IPS-20b (cell line): ENCODE data around the gene THRB.

Experiments
- H3K27ac ChIP-seq: one replicate; pipeline ENCODE4 v1.5.1; 2013; ENCODE audit warnings: low read length
- H3K27me3 ChIP-seq: 2 replicates; pipeline ENCODE4 v1.6.1; 2013; ENCODE audit warnings: mild to moderate bottlenecking, low read length, inconsistent platforms; ENCODE audit not compliant: insufficient read depth
- H3K36me3 ChIP-seq: 2 replicates; pipeline ENCODE4 v1.6.1; 2013; ENCODE audit warnings: low read depth, mild to moderate bottlenecking, inconsistent platforms, low read length, moderate library complexity; ENCODE audit not compliant: insufficient read depth
- H3K4me1 ChIP-seq: 2 replicates; pipeline ENCODE4 v1.6.1; 2013; ENCODE audit warnings: mild to moderate bottlenecking, control low read depth, inconsistent platforms, low read length, moderate library complexity; ENCODE audit not compliant: insufficient read depth
- H3K4me3 ChIP-seq: 2 replicates; pipeline ENCODE4 v1.5.1; 2013; ENCODE audit warnings: mild to moderate bottlenecking, low read length, inconsistent platforms
- H3K9ac ChIP-seq: 2 replicates; pipeline ENCODE4 v1.6.1; 2013; ENCODE audit warnings: low read depth, mild to moderate bottlenecking, inconsistent platforms, low read length, moderate library complexity
- H3K9me3 ChIP-seq: 2 replicates; pipeline ENCODE4 v1.6.1; 2013; ENCODE audit warnings: mild to moderate bottlenecking, low read depth, low read length, inconsistent platforms; ENCODE audit not compliant: insufficient read depth

Gene THRB

GRCh38 chr3:24510030-24510648 lies 15.5 kb upstream of the THRB start:
- Histone ChIP-seq H3K4me3 (no peak overlapping the region), H3K27ac (no peak overlapping the region), H3K36me3 (no peaks in the 10 kb centered on the region), H3K27me3 (no peaks in the 10 kb centered on the region), H3K9me3 (no peaks in the 10 kb centered on the region), H3K9ac (no peak overlapping the region), H3K4me1 (no peaks in the 10 kb centered on the region)

DNA sequence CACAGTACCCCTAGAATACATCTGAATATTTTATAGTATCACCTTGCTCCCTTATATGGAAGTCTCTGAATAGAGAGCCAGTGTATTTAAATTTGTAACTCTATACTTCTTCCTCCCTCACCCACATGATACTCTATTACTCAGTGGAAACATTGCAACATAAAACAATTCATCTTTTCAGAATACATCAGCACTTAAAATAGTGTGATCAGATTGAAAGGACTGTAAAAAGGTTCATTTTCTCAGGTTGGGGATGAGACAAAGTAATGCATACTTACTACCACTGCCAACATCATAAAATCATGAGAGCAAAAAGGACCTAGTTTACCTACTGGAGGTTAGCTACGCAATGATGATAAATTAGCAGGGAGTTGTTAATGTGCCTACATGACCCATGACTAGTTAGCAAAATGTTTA lies 13.8 kb upstream of the THRB start:
- H3K9ac ChIP-seq: no peak overlapping the region
- H3K27ac ChIP-seq: no peak overlapping the region
- no peak overlapping the region for H3K4me3 ChIP-seq
- no peaks in the 10 kb centered on the region for H3K27me3 ChIP-seq
- no peaks in the 10 kb centered on the region for H3K4me1 ChIP-seq
- H3K36me3 ChIP-seq: no peaks in the 10 kb centered on the region
- H3K9me3 ChIP-seq: no peaks in the 10 kb centered on the region

DNA sequence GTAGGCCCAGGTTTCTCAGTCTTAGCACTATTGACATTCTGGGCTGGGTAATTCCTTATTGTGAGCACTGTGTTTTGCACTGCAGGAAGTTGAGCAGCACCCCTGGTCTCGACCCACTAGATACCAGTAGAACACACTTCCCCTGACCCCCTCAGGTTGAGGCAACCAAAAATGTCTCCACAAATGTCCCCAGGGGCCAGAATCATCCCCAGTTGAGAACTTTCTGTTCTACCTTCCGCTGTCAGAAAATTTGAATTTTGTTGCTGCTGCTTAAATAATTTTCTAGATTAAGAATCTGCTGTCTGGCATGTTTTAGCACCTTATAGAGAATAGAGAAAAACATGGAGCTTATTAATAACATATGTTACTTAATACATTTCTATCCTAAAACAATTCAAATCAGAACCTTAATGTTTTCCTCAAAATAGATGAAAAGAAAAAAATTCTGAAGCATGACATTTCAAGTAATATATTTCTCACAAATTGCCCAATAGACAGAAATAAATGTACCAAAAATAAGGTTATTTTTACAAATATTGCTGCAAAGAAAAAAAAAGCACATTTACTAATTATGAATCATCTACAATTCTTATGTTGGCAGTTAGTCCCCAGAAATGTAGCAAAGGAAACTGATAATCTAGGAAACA lies 13.2 kb upstream of the THRB start:
- H3K36me3 ChIP-seq: no peaks in the 10 kb centered on the region
- H3K27ac ChIP-seq: no peak overlapping the region
- H3K9me3 ChIP-seq: no peaks in the 10 kb centered on the region

DNA sequence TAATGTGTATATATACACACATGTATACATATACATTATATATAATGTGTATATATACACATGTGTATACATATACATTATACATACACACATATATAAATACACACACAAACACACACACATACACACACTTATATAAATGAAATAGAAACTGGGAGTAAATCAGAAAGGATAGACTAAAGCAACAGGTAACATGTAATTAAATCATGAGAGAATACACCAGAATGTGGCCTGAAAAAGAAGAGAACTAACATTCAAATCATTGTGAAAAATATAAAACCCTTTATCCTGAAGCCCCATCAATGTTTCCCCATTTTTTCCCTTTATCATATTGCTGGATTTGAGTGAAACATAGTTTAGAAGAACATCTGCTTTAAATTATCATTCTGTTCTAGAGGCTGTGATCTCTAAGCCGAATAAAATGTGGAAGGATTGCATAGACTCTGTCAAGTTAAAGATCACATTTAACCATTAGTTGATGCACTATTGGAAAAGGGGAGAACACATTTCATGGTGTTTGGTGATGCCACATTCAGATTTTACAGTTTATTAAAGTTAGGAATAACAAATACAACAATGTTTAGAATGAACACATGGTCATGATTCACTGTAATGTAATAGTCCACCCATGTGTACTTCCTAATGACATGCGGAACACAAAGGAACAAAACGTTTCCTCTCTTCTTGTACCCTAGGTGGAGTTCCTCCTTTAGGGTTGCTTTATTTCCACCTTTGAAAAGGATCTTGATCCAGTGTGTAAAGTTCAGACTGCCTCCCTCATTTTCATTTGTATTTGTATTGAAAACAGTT lies 12.5 kb upstream of the THRB start:
- Histone ChIP-seq H3K27ac (no peak overlapping the region), H3K36me3 (no peaks in the 10 kb centered on the region), H3K4me3 (no peak overlapping the region), H3K9me3 (no peaks in the 10 kb centered on the region), H3K9ac (no peak overlapping the region), H3K4me1 (no peaks in the 10 kb centered on the region), H3K27me3 (no peaks in the 10 kb centered on the region)

More for the DNA sequence above, 13.2 kb upstream of the THRB start:
- H3K4me1 ChIP-seq: no peaks in the 10 kb centered on the region
- H3K9ac ChIP-seq: no peak overlapping the region
- no peaks in the 10 kb centered on the region for H3K27me3 ChIP-seq
- H3K4me3 ChIP-seq: no peak overlapping the region

- no peaks in the 10 kb centered on the region for H3K9me3 ChIP-seq
- no peaks in the 10 kb centered on the region for H3K27me3 ChIP-seq
- no peaks in the 10 kb centered on the region for H3K36me3 ChIP-seq
- no peaks in the 10 kb centered on the region for H3K4me1 ChIP-seq
- H3K4me3 ChIP-seq: no peak overlapping the region
- H3K9ac ChIP-seq: no peak overlapping the region
- H3K27ac ChIP-seq: no peak overlapping the region
Observed at GRCh38 chr3:24505691-24506550, 11.3 kb upstream of the THRB start.

DNA sequence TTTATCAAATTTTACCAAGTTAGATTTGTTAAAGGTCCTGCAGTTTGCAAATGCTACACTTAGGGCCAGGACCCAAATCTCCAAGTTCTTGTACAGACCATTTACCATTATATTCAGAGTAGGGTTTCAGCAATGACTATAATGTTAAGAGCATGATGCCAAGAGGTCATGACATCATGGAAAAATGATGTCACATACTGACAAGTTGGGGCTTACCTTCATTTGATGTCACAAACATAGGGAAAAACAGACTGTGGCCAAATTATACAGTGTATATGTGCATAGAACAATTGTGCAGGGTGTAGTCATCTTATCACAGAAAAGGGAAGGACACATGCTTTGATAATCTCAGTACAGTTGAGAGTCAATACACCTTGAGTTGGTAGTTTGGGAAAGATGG lies 10.1 kb upstream of the THRB start:
- H3K9ac ChIP-seq: no peak overlapping the region
- no peak overlapping the region for H3K4me3 ChIP-seq
- no peaks in the 10 kb centered on the region for H3K36me3 ChIP-seq
- H3K9me3 ChIP-seq: no peaks in the 10 kb centered on the region
- no peak overlapping the region for H3K27ac ChIP-seq
- H3K27me3 ChIP-seq: no peaks in the 10 kb centered on the region
- no peaks in the 10 kb centered on the region for H3K4me1 ChIP-seq

DNA sequence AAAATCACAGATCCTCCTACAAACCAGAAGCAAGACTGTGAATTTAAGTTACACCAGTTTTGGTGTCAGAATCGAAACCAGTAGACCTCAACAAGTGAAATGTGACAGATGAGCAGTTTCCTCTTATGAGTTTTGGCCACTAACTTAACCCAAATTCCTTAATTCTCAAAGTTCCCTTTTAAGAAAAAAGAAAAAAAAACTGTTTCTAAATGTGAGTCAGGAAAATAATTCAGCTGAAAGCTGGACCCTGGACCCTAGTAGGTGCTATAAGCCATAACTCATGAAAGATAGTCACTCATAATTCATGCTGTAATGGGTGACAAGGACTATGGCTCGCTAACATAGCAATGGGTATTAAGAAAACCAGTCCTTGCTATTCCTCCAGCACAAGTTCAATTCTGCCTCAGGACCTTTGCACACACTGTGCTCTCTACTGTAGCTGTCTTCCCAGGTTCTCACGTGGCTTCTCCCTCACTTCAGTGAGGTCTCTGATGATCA lies 9.0 kb upstream of the THRB start:
- Histone ChIP-seq H3K27me3 (no peaks in the 10 kb centered on the region), H3K4me3 (no peak overlapping the region), H3K9me3 (no peaks in the 10 kb centered on the region), H3K36me3 (no peaks in the 10 kb centered on the region), H3K27ac (no peak overlapping the region), H3K9ac (no peak overlapping the region), H3K4me1 (peaks cover 8% of the 10 kb centered on the region)

DNA sequence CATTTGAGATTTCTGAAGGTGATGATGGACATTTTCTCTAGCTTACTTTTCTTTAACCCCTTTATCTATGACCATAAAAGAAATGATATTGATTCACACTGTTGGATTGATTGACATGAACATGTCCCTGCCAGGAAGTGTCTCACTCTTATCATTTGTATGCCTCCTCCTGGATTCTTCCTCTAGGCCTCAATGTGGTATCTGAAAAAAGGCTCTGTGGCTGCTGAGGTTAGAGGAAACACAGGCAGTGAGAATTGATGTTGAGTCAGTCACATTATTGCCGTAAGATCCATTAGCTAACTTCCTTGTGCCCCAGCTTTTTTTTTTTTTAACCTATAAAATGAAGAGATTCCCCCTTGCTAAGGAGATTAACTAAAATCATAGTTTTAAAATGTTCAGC lies 8.0 kb upstream of the THRB start:
- Histone ChIP-seq H3K27ac (no peak overlapping the region), H3K27me3 (no peaks in the 10 kb centered on the region; the same call in 1 of the 2 replicates), H3K9ac (no peak overlapping the region), H3K36me3 (no peaks in the 10 kb centered on the region), H3K9me3 (no peaks in the 10 kb centered on the region), H3K4me3 (no peak overlapping the region), H3K4me1 (peaks cover 17% of the 10 kb centered on the region)

- Histone ChIP-seq H3K9ac (no peak overlapping the region), H3K4me1 (peaks cover 26% of the 10 kb centered on the region)
Observed at GRCh38 chr3:24500806-24501205, 6.2 kb upstream of the THRB start.

GRCh38 chr3:24499991-24500390 lies 5.3 kb upstream of the THRB start:
- Histone ChIP-seq H3K9ac (no peak overlapping the region), H3K4me1 (peaks cover 26% of the 10 kb centered on the region), H3K27me3 (peaks cover 21% of the 10 kb centered on the region), H3K4me3 (no peak overlapping the region), H3K9me3 (no peaks in the 10 kb centered on the region), H3K36me3 (no peaks in the 10 kb centered on the region), H3K27ac (no peak overlapping the region)

More at GRCh38 chr3:24500806-24501205, 6.2 kb upstream of the THRB start:
- Histone ChIP-seq H3K36me3 (no peaks in the 10 kb centered on the region), H3K4me3 (no peak overlapping the region), H3K27ac (no peak overlapping the region), H3K9me3 (no peaks in the 10 kb centered on the region), H3K27me3 (peaks cover 15% of the 10 kb centered on the region)

GRCh38 chr3:24498796-24499195 lies 4.1 kb upstream of the THRB start:
- Histone ChIP-seq H3K9me3 (no peaks in the 10 kb centered on the region), H3K4me3 (peak overlapping the region; percentile 32; the same call in 1 of the 2 replicates), H3K27me3 (peaks cover 27% of the 10 kb centered on the region), H3K9ac (no peak overlapping the region), H3K27ac (no peak overlapping the region), H3K4me1 (peaks cover 26% of the 10 kb centered on the region), H3K36me3 (no peaks in the 10 kb centered on the region)
